Ramos (cell line): ENCODE results near the gene SGCB.

ENCODE experiments used
- in situ Hi-C: fragments of 300-500 bp; cut with MboI; formaldehyde crosslinking; loops from one replicate; pipeline ENCODE4 v1.14.3; 2022; ENCODE audit warnings: low sequenced_read_pairs; ENCODE audit not compliant: unreplicated experiment

SGCB gene

GRCh38 chr4:52028970-52029369, 9.1 kb downstream of the SGCB start:
- in situ Hi-C loops = no loop called here

- in situ Hi-C loops = no loop called here
Observed at GRCh38 chr4:52019936-52020657, 18.0 kb downstream of the SGCB start, which contains the start of gene LRRC66. Gene LRRC66, minus strand, starts transcription at chr4:52020363. Its CDS starts 2,750 bp downstream, at chr4:52017613.

- in situ Hi-C loops = no loop called here
Observed at GRCh38 chr4:52017814-52018213, 20.3 kb downstream of the SGCB start.

GRCh38 chr4:52016981-52017380, 21.1 kb downstream of the SGCB start:
- in situ Hi-C loops = no loop called here

- in situ Hi-C loops = no loop called here
Observed at GRCh38 chr4:52015366-52015765, 22.7 kb downstream of the SGCB start.

GRCh38 chr4:52014903-52015302, 23.2 kb downstream of the SGCB start:
- in situ Hi-C loops = no loop called here

GRCh38 chr4:52012651-52013050, 25.4 kb downstream of the SGCB start:
- in situ Hi-C loops = no loop called here

GRCh38 chr4:52010986-52011385, 27.1 kb downstream of the SGCB start:
- in situ Hi-C loops = no loop called here

GRCh38 chr4:52006887-52007286, 31.2 kb downstream of the SGCB start:
- in situ Hi-C loops = no loop called here

GRCh38 chr4:52005604-52006273, 32.4 kb downstream of the SGCB start:
- in situ Hi-C loops = no loop called here

- in situ Hi-C loops = no loop called here
Observed at GRCh38 chr4:52004414-52004813, 33.7 kb downstream of the SGCB start.

GRCh38 chr4:52001616-52002015, 36.5 kb downstream of the SGCB start:
- in situ Hi-C loops = no loop called here

GRCh38 chr4:51999250-51999649, 38.8 kb downstream of the SGCB start:
- in situ Hi-C loops = no loop called here

GRCh38 chr4:51998837-51999236, 39.3 kb downstream of the SGCB start:
- in situ Hi-C loops = no loop called here

- in situ Hi-C loops = no loop called here
Observed at GRCh38 chr4:51997647-51998046, 40.5 kb downstream of the SGCB start.

GRCh38 chr4:51995647-51996220, 42.4 kb downstream of the SGCB start:
- in situ Hi-C loops = no loop called here
